Calu3 (cell line): ENCODE measurements around the gene SPESP1. TPM values are rescaled to one million over a fixed set of nuclear protein-coding genes. Genes with fewer than 3 reads are reported as not detected.

Source experiments
- BruUV-seq: library from RNA; stranded (reverse); fragments of 400-500 nt; replicated peaks from 2 replicates; lab custom pipeline; 2021; lab: Mats Ljungman, UMichigan
- CTCF ChIA-PET: fragments of 300-600 bp; sonication (Branson Sonifier 250); formaldehyde crosslinking; loops from one replicate; lab custom pipeline; 2022; ENCODE audit warnings: antibody characterized with exemption; lab: Charles Lee
- DNase-seq: peaks from one replicate; pipeline ENCODE4 v3.0.0; 2022
- H3K27ac Mint-ChIP-seq: one replicate; pipeline ENCODE4 v1.8.0; 2022; ENCODE audit warnings: mixed read lengths; ENCODE audit not compliant: unreplicated experiment
- H3K27me3 Mint-ChIP-seq: one replicate; pipeline ENCODE4 v1.8.0; 2022; ENCODE audit warnings: mixed read lengths; ENCODE audit not compliant: unreplicated experiment
- H3K36me3 Mint-ChIP-seq: one replicate; pipeline ENCODE4 v1.8.0; 2022; ENCODE audit warnings: mild to moderate bottlenecking, moderate library complexity, mixed read lengths; ENCODE audit not compliant: insufficient read depth, unreplicated experiment
- H3K4me1 Mint-ChIP-seq: one replicate; pipeline ENCODE4 v1.8.0; 2022; ENCODE audit warnings: mild to moderate bottlenecking, low read depth, mixed read lengths; ENCODE audit not compliant: unreplicated experiment
- H3K4me3 Mint-ChIP-seq: one replicate; pipeline ENCODE4 v1.8.0; 2022; ENCODE audit warnings: mild to moderate bottlenecking, low read depth, moderate library complexity, mixed read lengths; ENCODE audit not compliant: unreplicated experiment
- H3K9me3 Mint-ChIP-seq: one replicate; pipeline ENCODE4 v1.8.0; 2022; ENCODE audit warnings: low read depth, mixed read lengths; ENCODE audit not compliant: unreplicated experiment
- CTCF ChIP-seq: fragments of 200-600 bp; IDR thresholded peaks from one replicate; pipeline ENCODE4 v1.8.0; 2022; ENCODE audit warnings: antibody characterized with exemption; ENCODE audit not compliant: unreplicated experiment
- intact Hi-C: fragments of 100-400 bp; cut with micrococcal nuclease; formaldehyde crosslinking; loops from one replicate; pipeline ENCODE4 v1.10.0; 2022; ENCODE audit not compliant: unreplicated experiment
- total RNA-seq: library from RNA; stranded (reverse); gene quantifications from 2 replicates; pipeline ENCODE4 v1.2.3, GENCODE V29; 2022

SPESP1 gene
- total RNA-seq, 1 experiment from 2014 or later, result not detected

- BruUV-seq, result no TSS peak
- Mint-ChIP-seq H3K36me3 (no peaks in the 10 kb centered on the region), H3K4me3 (no peak overlapping the region), H3K4me1 (no peaks in the 10 kb centered on the region), H3K9me3 (no peaks in the 10 kb centered on the region), H3K27me3 (peaks cover 100% of the 10 kb centered on the region), H3K27ac (no peak overlapping the region)
- no peak for DNase-seq
- TF ChIP-seq CTCF, result no peak
- intact Hi-C loops, result no loop called here
- CTCF ChIA-PET, result no interaction called here
Measured at GRCh38 chr15:68982976-68983563, 52.7 kb downstream of the SPESP1 start.

- H3K27ac Mint-ChIP-seq, result no peak overlapping the region
- no peak for DNase-seq
Measured at GRCh38 chr15:68983961-68984481, 53.7 kb downstream of the SPESP1 start.

DNA sequence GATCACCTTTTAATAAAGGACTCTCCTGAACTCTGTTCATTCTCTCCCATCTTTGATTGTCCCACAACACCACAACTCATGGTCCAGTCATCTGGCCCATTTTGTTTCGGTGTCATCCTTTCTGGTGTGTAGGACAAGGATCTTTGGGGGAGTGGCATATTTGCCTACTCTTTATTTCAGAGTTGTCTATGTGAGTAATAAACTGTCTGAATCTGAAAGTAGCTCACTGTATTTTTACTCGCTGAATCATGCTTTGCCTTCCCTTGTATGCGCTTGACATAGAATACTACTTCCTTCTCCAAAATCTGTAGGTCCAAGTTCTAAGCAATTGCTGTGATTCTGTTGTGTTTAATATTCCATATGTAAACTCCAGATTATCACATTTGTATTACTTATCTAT, 54.3 kb downstream of the SPESP1 start:
- CTCF ChIA-PET, result interaction anchor here (0.6 kb wide), 1 partner anchor 32 kb away, joined by 4 read pairs; no protein-coding TSS in a partner anchor
- H3K4me1 Mint-ChIP-seq, result no peaks in the 10 kb centered on the region

More at GRCh38 chr15:68983961-68984481, 53.7 kb downstream of the SPESP1 start:
- Mint-ChIP-seq H3K4me3 (no peak overlapping the region), H3K27me3 (peaks cover 100% of the 10 kb centered on the region), H3K36me3 (no peaks in the 10 kb centered on the region), H3K9me3 (no peaks in the 10 kb centered on the region), H3K4me1 (no peaks in the 10 kb centered on the region)
- TF ChIP-seq CTCF, result no peak
- CTCF ChIA-PET, result interaction anchor here (0.6 kb wide), 1 partner anchor 31 kb away, joined by 4 read pairs; no protein-coding TSS in a partner anchor
- BruUV-seq, result no TSS peak
- intact Hi-C loops, result no loop called here

GRCh38 chr15:68985361-68985891, 55.1 kb downstream of the SPESP1 start:
- DNase-seq, result no peak
- no peaks in the 10 kb centered on the region for H3K9me3 Mint-ChIP-seq
- intact Hi-C loops, result no loop called here
- no peak overlapping the region for H3K27ac Mint-ChIP-seq
- H3K27me3 Mint-ChIP-seq, result peaks cover 100% of the 10 kb centered on the region
- no peaks in the 10 kb centered on the region for H3K4me1 Mint-ChIP-seq
- no peak for TF ChIP-seq CTCF
- no peaks in the 10 kb centered on the region for H3K36me3 Mint-ChIP-seq
- CTCF ChIA-PET, result interaction anchor here (0.6 kb wide), 1 partner anchor 247 kb away, joined by 3 read pairs; no protein-coding TSS in a partner anchor
- no TSS peak for BruUV-seq
- H3K4me3 Mint-ChIP-seq, result no peak overlapping the region

More for the DNA sequence above, 54.3 kb downstream of the SPESP1 start:
- Mint-ChIP-seq H3K27me3 (peaks cover 100% of the 10 kb centered on the region), H3K27ac (no peak overlapping the region), H3K9me3 (no peaks in the 10 kb centered on the region), H3K36me3 (no peaks in the 10 kb centered on the region), H3K4me3 (no peak overlapping the region)
- intact Hi-C loops, result no loop called here
- DNase-seq, result no peak
- BruUV-seq, result no TSS peak
- no peak for TF ChIP-seq CTCF
